Natural killer cell (primary cell): ENCODE measurements around the gene ZNF562. TPM values are rescaled to one million over a fixed set of nuclear protein-coding genes. Genes with fewer than 3 reads are reported as not detected.

Experiments used
- ATAC-seq, 3 donors: fragments of 150-1000 bp in 2 of 3; fragments of 200-7000 bp in 1 of 3; cut with Tn5 transposase; 1 replicate in 1 of 3; 2 replicates in 2 of 3; pipeline ENCODE4 v1.10.0; 2021; ENCODE audit warnings: mild to moderate bottlenecking in 2 of 3, moderate library complexity in 2 of 3
- DNase-seq, 2 donors: peaks; one replicate each; pipeline versions ENCODE4 v3.0.0 to v3.0.0-alpha.2; 2013 to 2021; ENCODE audit warnings: mixed read lengths in 1 of 2
- H3K27ac ChIP-seq: one replicate; pipeline ENCODE4 v1.5.1; 2013; ENCODE audit warnings: mild to moderate bottlenecking, low read length
- H3K27me3 ChIP-seq: one replicate; pipeline ENCODE4 v1.6.1; 2013; ENCODE audit warnings: low read length; ENCODE audit not compliant: control insufficient read depth, insufficient read depth
- H3K36me3 ChIP-seq: one replicate; pipeline ENCODE4 v1.6.1; 2013; ENCODE audit warnings: low read length; ENCODE audit not compliant: control insufficient read depth, insufficient read depth
- H3K4me1 ChIP-seq: one replicate; pipeline ENCODE4 v1.6.1; 2013; ENCODE audit warnings: low read length; ENCODE audit not compliant: control insufficient read depth, insufficient read depth
- H3K4me3 ChIP-seq: one replicate; pipeline ENCODE4 v1.5.1; 2013; ENCODE audit warnings: low read length
- H3K9me3 ChIP-seq: one replicate; pipeline ENCODE4 v1.6.1; 2013; ENCODE audit warnings: low read length; ENCODE audit not compliant: control insufficient read depth, insufficient read depth
- H3K27ac Mint-ChIP-seq, 2 donors: one replicate each; pipeline ENCODE4 v1.8.0; 2022; ENCODE audit warnings: mild to moderate bottlenecking in 2 of 2, mixed read lengths in 2 of 2, moderate library complexity in 1 of 2
- H3K27me3 Mint-ChIP-seq, 2 donors: one replicate each; pipeline ENCODE4 v1.8.0; 2022; ENCODE audit warnings: low read depth in 2 of 2, mixed read lengths in 2 of 2
- H3K36me3 Mint-ChIP-seq: one replicate; pipeline ENCODE4 v1.8.0; 2022; ENCODE audit warnings: mixed read lengths
- H3K4me1 Mint-ChIP-seq, 2 donors: one replicate each; pipeline ENCODE4 v1.8.0; 2022; ENCODE audit warnings: mixed read lengths in 2 of 2
- H3K4me3 Mint-ChIP-seq: one replicate; pipeline ENCODE4 v1.8.0; 2022; ENCODE audit warnings: mild to moderate bottlenecking, moderate library complexity, mixed read lengths
- H3K9me3 Mint-ChIP-seq, 2 donors: one replicate each; pipeline ENCODE4 v1.8.0; 2022; ENCODE audit warnings: mixed read lengths in 2 of 2
- WGBS: methylation state at CpG from one replicate; pipeline ENCODE4 v1.1.7; 2013; ENCODE audit warnings: missing lambda C conversion rate; ENCODE audit not compliant: insufficient coverage; 5-methylcytosine and 5-hydroxymethylcytosine counted together
- intact Hi-C: fragments of 100-400 bp; cut with micrococcal nuclease; formaldehyde crosslinking; loops from one replicate; pipeline ENCODE4 v1.14.2; 2022
- total RNA-seq, 4 donors: library from RNA; stranded (reverse); fragments of 120-200 nt in 1 of 4; gene quantifications; one replicate each; pipeline versions ENCODE4 v1.2.3 to v1.2.4, GENCODE V29; 2013 to 2022
- TF ChIP-seq, protein P1 (sequence below): fragments of 200-600 bp; IDR thresholded peaks from one replicate; pipeline ENCODE4 v1.8.0; 2022; ENCODE audit warnings: antibody characterized with exemption

ZNF562 gene
- total RNA-seq, 3 donors from 2014 or later (not counting 1 experiment from before 2014, with no cell fraction given): 21.6 to 25.3 (median 23.1) TPM

GRCh38 chr19:9640956-9641355, 33.9 kb downstream of the ZNF562 start:
- peaks cover 2% of the 10 kb centered on the region for H3K36me3 ChIP-seq
- peaks cover 6 to 14% of the 10 kb centered on the region in 2 donors for H3K4me1 Mint-ChIP-seq
- no peak overlapping the region for H3K4me3 ChIP-seq
- TF ChIP-seq, protein P1, sequence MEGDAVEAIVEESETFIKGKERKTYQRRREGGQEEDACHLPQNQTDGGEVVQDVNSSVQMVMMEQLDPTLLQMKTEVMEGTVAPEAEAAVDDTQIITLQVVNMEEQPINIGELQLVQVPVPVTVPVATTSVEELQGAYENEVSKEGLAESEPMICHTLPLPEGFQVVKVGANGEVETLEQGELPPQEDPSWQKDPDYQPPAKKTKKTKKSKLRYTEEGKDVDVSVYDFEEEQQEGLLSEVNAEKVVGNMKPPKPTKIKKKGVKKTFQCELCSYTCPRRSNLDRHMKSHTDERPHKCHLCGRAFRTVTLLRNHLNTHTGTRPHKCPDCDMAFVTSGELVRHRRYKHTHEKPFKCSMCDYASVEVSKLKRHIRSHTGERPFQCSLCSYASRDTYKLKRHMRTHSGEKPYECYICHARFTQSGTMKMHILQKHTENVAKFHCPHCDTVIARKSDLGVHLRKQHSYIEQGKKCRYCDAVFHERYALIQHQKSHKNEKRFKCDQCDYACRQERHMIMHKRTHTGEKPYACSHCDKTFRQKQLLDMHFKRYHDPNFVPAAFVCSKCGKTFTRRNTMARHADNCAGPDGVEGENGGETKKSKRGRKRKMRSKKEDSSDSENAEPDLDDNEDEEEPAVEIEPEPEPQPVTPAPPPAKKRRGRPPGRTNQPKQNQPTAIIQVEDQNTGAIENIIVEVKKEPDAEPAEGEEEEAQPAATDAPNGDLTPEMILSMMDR: no peak
- peak overlapping the region in 1 of 2 donors; percentile 52 for H3K27ac Mint-ChIP-seq
- no peaks in the 10 kb centered on the region for H3K9me3 Mint-ChIP-seq
- H3K36me3 Mint-ChIP-seq: peaks cover 8% of the 10 kb centered on the region
- H3K27ac ChIP-seq: no peak overlapping the region
- intact Hi-C loops: no loop called here
- no peaks in the 10 kb centered on the region for H3K4me1 ChIP-seq
- WGBS: 86% methylated on average over 1 of the region's 1 CpG
- no peaks in the 10 kb centered on the region for H3K27me3 ChIP-seq
- H3K27me3 Mint-ChIP-seq: no peaks in the 10 kb centered on the region
- DNase-seq (no peak), ATAC-seq (no peak)
- no peak overlapping the region for H3K4me3 Mint-ChIP-seq
- no peaks in the 10 kb centered on the region for H3K9me3 ChIP-seq

GRCh38 chr19:9636018-9636417, 38.9 kb downstream of the ZNF562 start:
- H3K4me1 Mint-ChIP-seq: peaks cover 1 to 6% of the 10 kb centered on the region in 2 donors
- H3K36me3 Mint-ChIP-seq: peaks cover 4% of the 10 kb centered on the region
- intact Hi-C loops: loop anchor here (10.0 kb wide), 1 partner anchor 279 kb away; no protein-coding TSS in a partner anchor
- no peaks in the 10 kb centered on the region for H3K9me3 ChIP-seq
- no peaks in the 10 kb centered on the region for H3K27me3 Mint-ChIP-seq
- H3K9me3 Mint-ChIP-seq: no peaks in the 10 kb centered on the region
- TF ChIP-seq, protein P1: no peak
- 99% methylated on average over 5 of the region's 5 CpGs for WGBS
- no peak for ATAC-seq
- no peak overlapping the region for H3K27ac ChIP-seq
- H3K27me3 ChIP-seq: no peaks in the 10 kb centered on the region
- H3K27ac Mint-ChIP-seq: no peak overlapping the region
- H3K4me3 Mint-ChIP-seq: no peak overlapping the region
- no peak overlapping the region for H3K4me3 ChIP-seq
- H3K36me3 ChIP-seq: peaks cover 6% of the 10 kb centered on the region
- no peak for DNase-seq
- H3K4me1 ChIP-seq: no peaks in the 10 kb centered on the region

DNA sequence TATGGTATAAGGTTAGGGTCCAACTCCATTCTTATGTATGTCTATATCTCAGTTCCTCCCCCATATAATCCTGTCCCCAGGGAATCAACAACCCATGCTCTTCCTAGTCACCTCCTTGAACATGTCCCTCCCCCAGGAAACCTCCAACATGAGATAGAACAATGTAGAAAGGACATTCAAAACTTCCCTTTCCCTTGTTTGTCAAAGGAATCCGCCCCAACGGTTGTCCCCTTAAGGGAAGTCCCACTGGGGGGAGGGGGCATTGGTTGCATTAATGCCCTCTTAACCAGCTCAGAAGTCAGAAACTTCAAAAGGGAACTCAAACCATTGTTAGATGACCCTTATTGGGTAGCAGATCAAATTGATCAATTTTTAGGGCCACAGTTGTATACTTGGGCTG, 47.0 kb downstream of the ZNF562 start:
- no peaks in the 10 kb centered on the region for H3K9me3 Mint-ChIP-seq
- Histone ChIP-seq H3K4me1 (no peaks in the 10 kb centered on the region), H3K9me3 (no peaks in the 10 kb centered on the region), H3K36me3 (peaks cover 2% of the 10 kb centered on the region), H3K27me3 (no peaks in the 10 kb centered on the region), H3K27ac (no peak overlapping the region), H3K4me3 (no peak overlapping the region)
- intact Hi-C loops: loop anchor here (10.0 kb wide), 2 partner anchors 423 to 483 kb away; partner anchors contain the start of gene ZNF317
- DNase-seq (no peak), ATAC-seq (no peak)
- TF ChIP-seq, protein P1: no peak
- 75% methylated on average over 2 of the region's 2 CpGs for WGBS
- peaks cover 6 to 8% of the 10 kb centered on the region in 2 donors for H3K4me1 Mint-ChIP-seq
- H3K4me3 Mint-ChIP-seq: no peak overlapping the region
- no peak overlapping the region for H3K27ac Mint-ChIP-seq
- no peaks in the 10 kb centered on the region for H3K27me3 Mint-ChIP-seq
- H3K36me3 Mint-ChIP-seq: no peaks in the 10 kb centered on the region

- Histone ChIP-seq H3K9me3 (no peaks in the 10 kb centered on the region), H3K4me3 (no peak overlapping the region), H3K27me3 (no peaks in the 10 kb centered on the region), H3K27ac (no peak overlapping the region), H3K36me3 (peaks cover 7% of the 10 kb centered on the region), H3K4me1 (peaks cover 16% of the 10 kb centered on the region)
- H3K27ac Mint-ChIP-seq: peak overlapping the region; percentile 97 to 100
- DNase-seq: no peak
- H3K9me3 Mint-ChIP-seq: peaks cover 0 to 2% of the 10 kb centered on the region in 2 donors
- H3K27me3 Mint-ChIP-seq: no peaks in the 10 kb centered on the region
- intact Hi-C loops: loop anchor here (5.0 to 10.0 kb wide), 3 partner anchors 40 to 478 kb away; partner anchors contain the start of genes ZNF121 and ZNF317
- H3K4me1 Mint-ChIP-seq: peaks cover 22 to 27% of the 10 kb centered on the region in 2 donors
- H3K4me3 Mint-ChIP-seq: no peak overlapping the region
- no peak for ATAC-seq
- no peaks in the 10 kb centered on the region for H3K36me3 Mint-ChIP-seq
- WGBS: 70% methylated on average over 1 of the region's 2 CpGs
- TF ChIP-seq, protein P1: no peak
Observed at GRCh38 chr19:9622531-9622930, 52.4 kb downstream of the ZNF562 start.
